ENCODE measurements around the gene KSR1.

The KSR1 gene

DNA sequence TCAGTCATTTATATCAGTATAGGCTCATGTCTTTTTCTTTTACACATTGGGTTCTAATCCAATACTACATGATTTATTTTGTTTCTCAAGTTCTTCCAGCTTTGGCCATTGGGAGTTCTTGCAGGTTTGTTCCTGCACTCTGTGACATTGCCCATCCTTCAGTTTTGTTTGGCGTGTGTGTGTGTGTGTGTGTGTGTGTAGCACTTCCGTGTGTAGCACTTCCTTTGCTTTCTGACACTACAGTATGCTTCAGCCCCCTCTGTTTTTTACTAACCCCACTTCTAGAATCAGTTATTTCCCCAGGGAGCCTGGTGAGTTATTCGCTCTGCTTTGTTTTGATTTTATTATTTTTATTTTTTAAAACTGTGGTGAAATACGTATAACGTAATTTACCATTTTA lies 99.1 kb downstream of the KSR1 start:
- DNase-seq, result no peak

- DNase-seq, result no peak
Measured at GRCh38 chr17:27558341-27558740, 102.1 kb downstream of the KSR1 start.

DNA sequence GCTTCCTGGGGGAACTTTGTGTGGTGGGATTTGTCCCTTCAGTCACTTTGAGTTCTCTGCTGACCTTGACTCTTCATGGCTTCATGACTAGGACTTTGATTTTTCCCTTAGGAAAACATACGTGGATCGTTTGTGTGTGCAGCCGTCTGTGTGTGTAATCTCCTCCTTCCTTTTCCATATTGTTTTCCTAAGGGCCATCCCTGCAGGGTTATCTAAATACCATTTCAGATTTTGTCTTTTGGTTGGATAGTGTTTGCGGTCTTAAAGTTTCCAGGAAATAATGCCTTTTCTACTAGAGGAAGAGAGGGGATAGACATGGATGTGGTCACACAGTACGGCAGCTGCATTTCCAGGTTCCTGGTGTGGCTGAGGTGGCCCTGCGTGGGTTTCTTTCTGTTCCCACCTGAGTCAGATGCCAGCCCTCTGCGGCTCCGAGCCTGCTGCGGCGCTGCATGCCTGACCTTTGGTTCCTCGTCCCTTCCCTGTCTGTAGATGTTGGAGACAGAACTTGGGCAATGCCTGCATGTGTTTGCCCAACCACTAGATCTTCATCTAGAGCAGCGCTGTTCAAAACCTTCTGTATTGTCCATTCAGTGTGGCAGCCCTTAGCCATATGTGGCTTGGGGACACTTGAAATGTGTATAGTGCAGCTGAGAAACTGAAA lies 102.7 kb downstream of the KSR1 start:
- DNase-seq, result no peak

- no peak for DNase-seq
Measured at GRCh38 chr17:27559506-27560481, 103.5 kb downstream of the KSR1 start.

DNA sequence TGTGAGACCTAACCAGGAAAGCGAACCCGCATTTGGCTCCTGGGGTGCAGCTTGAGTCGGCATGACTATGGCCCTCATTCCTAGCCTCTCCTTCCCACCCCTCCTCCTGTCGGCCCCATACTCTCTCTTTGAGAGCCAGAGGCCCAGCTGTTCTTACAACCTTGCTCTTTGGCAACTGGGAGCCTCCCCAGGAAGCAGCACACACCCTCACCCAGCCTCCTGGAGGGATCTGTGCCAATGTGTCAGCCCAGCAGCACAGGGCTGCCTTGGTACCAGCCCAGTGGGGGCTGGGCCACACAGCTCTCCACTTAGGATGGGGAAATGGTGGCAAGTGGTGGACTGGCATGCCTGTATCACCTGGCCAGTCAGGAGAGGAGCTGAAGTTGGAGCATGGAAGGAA lies 104.4 kb downstream of the KSR1 start:
- DNase-seq, result no peak

- no peak for DNase-seq
Measured at GRCh38 chr17:27562777-27563455, 106.7 kb downstream of the KSR1 start.

DNA sequence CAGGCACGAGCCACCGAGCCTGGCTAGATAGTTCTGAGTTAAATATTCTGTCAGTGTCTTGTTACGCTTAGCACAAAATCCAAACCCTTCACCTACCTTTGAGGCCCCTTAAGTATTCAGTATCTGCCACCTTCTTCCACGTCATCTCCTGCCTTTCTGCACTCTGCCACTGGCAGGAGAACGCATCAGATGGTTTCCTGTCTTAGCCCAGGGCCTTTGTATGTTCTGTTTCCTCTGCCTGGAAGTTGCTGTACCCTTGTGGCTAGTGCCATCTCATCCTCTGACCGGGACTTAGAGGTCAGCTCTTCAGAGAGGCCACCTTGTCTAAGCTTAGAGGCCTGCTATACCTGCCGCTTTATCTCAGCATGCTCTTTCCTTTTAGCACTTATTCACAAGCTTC lies 107.3 kb downstream of the KSR1 start:
- peak in 1 of 5 donors; percentile 39 for DNase-seq

GRCh38 chr17:27564463-27564862 lies 108.2 kb downstream of the KSR1 start:
- DNase-seq, result no peak

GRCh38 chr17:27565874-27566670 lies 109.8 kb downstream of the KSR1 start:
- DNase-seq, result no peak

GRCh38 chr17:27566671-27567562 lies 110.7 kb downstream of the KSR1 start:
- DNase-seq, result no peak

DNA sequence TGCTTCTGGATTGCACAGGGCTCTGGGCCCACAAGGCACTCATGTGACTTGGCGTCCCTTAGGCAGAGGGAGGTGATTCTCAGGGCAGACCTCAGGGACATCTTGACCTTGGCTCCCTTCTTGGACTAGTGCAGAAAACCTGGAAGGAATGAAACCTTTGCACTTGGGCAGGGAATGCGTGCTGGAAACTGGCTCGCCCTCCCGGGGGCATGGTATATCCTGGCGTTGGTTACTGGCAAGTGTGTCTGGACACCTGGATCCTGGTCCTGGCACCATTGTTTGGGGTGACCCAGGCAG lies 111.3 kb downstream of the KSR1 start:
- DNase-seq, result no peak

DNA sequence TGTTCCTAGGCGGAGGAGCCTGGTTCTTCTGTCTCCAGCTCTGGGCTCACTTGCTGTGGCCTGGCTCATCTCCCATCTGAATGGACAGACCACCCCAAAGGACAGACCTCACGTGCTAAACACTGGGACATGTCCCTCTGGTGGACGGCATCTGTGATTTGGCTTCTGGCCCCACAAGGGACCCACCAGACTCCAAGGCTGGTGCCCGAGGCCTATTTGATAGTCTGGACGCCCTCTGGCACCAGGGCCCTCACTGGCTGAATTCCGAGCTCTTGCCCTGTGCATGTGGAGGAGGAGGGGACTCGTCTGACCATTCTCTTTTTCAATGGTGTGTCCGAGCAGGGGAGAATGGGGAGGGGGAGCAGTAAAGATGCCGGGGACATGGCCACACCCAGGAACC lies 112.0 kb downstream of the KSR1 start:
- DNase-seq, result no peak

GRCh38 chr17:27568811-27569210 lies 112.6 kb downstream of the KSR1 start:
- no peak for DNase-seq

- DNase-seq, result peak in 2 of 5 donors; percentile 10 to 56
Measured at GRCh38 chr17:27569257-27569722, 113.0 kb downstream of the KSR1 start.

DNA sequence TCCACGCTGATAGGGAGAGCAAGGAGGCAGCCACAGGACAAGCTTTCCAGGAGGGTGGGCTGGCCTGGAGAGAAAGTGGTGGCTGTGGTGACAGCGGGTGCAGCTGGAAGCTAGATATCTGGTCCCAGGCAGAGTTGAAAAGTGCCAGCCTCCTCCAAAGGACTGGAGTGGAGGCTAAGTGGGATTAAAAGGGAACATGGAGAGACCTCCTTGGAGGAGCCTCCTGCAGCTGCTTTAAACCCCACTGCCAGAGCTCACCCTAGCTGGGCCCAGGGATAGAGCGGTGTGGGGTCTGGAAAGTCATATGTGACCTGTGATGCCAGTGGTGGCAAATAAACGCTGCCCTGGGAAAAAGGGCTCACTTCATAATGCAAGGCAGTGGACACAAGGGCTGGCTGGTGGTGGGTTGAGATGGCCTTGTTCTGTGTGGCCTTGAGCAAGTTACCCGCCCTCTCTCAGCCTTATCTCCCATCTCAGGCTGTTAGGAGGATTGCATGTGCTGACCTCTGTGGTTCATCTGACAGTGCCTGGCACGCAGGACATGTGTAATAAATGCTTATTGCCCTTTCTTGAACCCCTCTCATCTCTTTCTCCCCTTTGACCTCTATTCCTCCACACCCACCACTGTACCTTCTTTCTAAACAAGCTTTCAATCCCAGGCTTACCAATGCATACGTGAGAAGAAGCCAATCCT lies 113.8 kb downstream of the KSR1 start:
- no peak for DNase-seq

- DNase-seq, result no peak
Measured at GRCh38 chr17:27570578-27570914, 114.3 kb downstream of the KSR1 start.

GRCh38 chr17:27571563-27572352 lies 115.5 kb downstream of the KSR1 start:
- no peak for DNase-seq

DNA sequence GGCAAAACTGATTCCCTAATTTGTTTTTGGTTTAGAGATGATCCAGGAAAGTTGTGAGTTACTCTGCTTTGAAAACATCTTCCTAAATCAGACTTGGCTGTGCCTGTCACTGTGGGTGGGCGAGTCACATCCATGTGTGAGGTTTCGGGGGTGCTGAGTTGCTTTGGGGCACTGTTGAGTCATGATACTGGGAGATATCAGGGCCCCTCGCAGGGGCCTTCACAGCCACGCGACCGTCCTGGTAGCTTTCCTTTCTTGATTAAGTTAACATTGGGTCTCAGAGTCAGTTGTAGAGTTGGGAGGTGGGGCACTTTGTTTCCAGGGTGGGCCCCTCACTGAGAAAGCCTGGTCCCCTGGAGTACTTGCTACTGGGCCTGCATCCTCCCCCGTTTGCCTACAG lies 116.4 kb downstream of the KSR1 start:
- no peak for DNase-seq

GRCh38 chr17:27573548-27573947 lies 117.3 kb downstream of the KSR1 start:
- DNase-seq, result no peak

DNA sequence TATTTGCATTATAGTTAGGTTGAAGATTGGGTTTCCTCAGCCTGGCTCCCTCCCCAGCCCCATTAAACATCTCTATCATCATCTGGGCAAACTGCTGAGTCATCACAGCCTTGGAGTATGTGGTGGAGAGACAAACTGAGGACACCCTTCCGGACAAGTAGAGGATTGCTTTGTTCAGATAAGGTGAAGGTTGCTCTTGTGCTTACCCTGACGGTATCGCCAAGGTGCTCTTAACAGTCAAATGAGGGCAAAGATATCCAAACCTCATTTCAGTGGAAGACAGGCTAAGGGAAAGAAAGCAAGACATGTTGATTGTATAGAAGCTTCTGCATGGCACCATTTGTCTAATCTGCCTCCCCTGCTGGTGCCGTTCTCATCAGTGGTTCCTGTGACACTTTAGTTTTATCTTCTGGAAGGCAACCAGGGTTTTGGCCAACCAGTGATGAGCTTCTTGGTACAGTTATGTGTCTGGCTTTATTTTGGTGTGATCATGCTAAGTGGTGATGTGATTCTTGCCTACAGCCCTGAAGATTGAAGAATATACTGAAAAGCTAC lies 117.8 kb downstream of the KSR1 start:
- DNase-seq, result peak in 1 of 5 donors; percentile 34
